GM18873 (cell line): ENCODE data around the gene ZNF516.

ENCODE experiments used
- ATAC-seq: cut with Tn5 transposase; IDR thresholded peaks from one replicate; pipeline ENCODE4 v1.9.1; 2021; ENCODE audit warnings: mild to moderate bottlenecking, moderate library complexity, moderate number of reproducible peaks; ENCODE audit not compliant: unreplicated experiment, low FRiP score

The ZNF516 gene

DNA sequence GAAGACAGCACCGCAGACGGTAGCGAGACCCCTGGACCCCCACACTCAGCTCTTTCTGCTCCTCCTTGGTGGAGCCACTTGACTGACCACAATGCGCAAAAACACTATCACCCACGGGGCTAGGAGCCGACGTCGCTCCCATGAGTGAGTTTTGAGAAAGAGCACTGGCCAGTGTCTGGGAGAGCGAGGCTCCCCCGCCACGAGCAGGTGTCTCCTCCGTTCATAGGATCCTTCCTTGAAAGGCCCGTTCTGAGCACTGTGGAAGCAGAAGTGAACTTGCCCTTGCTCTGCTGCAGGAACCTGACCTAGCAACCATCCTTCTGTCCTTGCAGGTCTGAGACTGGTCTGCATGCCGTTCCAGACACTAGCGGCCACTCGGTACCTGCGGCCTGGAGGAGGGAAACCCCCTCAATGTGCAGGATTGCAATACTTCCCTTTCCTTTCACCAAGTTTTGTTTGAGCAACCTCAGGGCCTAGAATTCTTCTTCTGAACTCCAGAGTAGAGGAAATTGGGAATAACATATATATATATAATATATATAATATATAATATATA lies 12.9 kb upstream of the ZNF516 start:
- no peak for ATAC-seq

- ATAC-seq = no peak
These were observed 12.1 kb upstream of the ZNF516 start for GRCh38 chr18:76506974-76507764.

DNA sequence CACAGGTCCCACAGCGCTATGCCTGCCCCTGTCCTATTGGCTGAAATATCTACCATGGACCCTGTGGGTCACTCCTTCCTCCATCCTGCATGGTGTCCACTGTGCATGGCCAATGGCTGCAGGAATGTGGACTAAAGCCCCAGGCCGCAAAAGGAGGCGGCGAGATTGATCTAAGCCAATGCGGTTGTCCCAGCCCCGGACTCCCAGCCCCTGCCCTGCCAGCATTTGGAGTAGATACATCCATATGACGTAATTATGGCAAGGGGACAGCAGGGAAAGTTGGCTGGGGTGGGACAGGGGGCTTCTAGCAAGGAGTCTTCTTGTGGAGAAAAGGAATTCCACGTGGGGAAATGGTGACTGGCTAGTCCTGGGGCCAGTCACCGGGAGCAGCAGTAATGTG lies 11.4 kb upstream of the ZNF516 start:
- no peak for ATAC-seq

DNA sequence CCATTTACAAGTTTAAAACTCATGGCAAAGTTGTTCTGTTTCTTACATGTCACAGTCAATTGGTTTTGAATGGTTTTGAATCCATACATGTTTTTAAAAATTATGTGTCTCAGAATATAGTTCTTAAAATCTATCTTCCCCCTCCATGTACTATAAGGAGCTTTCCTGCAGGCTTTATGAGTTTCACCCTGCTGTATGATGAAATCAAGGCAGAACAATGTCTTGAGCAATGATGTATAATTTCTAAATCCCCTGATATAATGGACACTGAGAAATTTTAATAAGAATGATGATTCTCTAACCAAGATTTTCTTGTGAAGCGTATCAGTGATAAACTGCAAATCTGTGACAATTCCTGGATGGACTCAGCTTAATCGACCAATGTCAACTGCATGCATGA lies 10.6 kb upstream of the ZNF516 start:
- ATAC-seq = no peak

DNA sequence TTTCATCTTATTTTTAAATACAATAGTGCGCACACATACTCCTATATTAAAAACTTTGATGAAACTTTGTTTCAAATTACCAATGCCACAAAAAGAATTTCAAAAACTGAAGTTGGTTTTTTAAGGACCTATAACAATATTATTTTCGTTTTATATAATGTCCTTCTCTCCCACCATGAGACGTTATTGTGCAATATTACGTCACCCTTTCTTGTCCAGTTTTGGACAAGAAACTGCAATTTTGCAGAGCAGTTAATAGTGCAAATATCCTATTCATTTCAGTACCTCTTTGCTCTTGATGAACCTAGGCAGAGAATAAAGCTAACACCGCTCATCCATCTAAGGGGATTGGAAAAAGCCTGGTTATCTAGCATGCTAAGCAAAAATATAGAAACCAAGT lies 9.7 kb upstream of the ZNF516 start:
- ATAC-seq = no peak

DNA sequence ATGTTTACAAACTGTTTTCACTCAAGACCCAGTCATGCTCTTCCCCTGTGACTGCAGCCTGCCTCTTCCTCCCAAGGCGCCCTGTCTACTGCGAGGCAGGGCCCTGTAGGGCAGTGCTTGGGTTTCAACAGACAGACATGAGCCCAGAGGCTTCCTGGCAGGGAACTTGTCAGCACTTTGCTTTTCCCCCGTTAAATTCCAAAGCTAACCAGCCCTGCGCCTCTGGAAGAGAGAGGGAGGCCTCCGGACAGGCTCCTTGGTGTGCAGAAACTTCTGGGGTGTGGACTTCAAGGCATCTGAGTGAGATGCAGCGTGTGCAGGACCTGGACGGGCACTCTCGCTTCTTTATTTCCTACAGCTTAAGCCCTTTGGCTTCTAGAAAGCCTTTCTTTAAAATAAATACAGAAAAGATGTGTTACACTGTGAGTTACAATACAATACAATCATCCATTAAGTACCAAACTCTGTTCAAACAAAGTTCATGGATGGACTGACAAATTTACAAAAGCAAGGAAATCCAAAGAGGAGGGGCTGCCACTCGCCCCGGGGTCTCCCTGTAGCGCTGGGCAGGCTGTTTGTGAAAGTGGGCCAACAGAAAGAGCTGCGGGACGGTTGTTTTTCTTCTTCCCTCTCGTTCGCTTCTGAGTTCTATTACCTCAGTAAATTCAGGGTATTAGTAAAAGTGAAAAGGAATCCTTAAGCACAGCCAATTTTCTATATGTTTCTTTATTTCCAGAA lies 8.8 kb upstream of the ZNF516 start:
- ATAC-seq = no peak

DNA sequence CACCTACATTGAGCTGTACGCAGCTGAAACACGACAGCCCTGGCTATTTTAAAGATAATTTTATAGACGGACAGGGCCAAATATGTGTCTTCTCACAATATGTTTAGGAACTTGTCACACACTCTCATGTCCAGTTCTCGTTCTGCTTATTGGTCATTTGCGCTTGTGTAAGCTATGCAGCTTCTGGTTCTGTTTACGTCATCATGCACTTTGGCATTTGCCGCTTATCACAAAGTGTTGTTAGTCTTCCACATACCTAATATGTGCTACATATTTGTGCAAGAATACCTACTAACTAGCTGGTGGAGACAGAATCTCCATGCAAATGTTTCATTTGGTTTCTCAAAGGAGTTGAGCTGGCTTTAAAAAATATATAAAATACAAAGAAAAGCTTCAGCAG lies 7.5 kb upstream of the ZNF516 start:
- no peak for ATAC-seq

- peak; percentile 92 for ATAC-seq
These were observed 4.7 kb upstream of the ZNF516 start for GRCh38 chr18:76499637-76500340.

DNA sequence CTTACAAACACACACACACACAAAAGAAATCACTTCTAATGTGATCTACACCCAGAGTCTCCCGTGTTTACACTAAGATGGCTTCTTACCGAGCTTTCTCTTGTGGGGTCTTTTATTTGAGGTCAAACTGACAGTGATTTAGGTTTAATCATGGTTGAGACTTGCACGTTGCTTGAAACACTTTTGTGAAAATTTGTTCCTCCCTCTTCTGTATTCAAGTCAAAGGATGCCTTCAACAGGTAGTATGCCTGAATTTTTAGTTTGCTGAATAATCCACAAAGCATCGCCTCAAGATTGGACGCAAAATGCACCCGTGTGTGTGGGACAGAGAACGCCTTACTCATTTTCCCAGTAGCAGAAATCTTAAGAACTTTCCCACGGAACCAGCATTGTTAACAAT lies 4.0 kb upstream of the ZNF516 start:
- ATAC-seq = no peak

DNA sequence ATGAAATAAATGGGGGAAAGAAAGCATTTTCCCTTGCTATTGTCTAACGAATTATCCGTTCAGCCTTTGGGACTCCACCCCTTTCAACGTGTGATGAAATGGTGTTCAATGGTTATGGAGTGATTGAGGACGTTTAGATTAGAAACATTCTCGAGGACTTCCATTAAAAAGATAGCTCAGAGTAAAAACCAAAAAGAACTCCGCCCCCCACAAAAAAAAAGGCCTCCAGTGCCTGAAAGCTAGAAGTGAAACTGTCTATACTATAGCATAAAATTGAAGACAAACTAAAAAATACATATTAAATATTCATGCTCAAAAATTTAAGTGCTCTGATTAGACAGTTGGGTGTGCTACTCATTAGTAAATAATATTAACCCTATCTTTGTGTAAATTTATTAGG lies 3.0 kb upstream of the ZNF516 start:
- no peak for ATAC-seq

- no peak for ATAC-seq
These were observed 2.0 kb upstream of the ZNF516 start for GRCh38 chr18:76497021-76497420.

GRCh38 chr18:76496194-76496890 lies 1.3 kb upstream of the ZNF516 start:
- ATAC-seq = no peak

GRCh38 chr18:76495435-76496193 lies 572 bp upstream of the ZNF516 start:
- ATAC-seq = no peak

GRCh38 chr18:76494231-76495005 lies 624 bp downstream of the ZNF516 start:
- ATAC-seq = no peak

DNA sequence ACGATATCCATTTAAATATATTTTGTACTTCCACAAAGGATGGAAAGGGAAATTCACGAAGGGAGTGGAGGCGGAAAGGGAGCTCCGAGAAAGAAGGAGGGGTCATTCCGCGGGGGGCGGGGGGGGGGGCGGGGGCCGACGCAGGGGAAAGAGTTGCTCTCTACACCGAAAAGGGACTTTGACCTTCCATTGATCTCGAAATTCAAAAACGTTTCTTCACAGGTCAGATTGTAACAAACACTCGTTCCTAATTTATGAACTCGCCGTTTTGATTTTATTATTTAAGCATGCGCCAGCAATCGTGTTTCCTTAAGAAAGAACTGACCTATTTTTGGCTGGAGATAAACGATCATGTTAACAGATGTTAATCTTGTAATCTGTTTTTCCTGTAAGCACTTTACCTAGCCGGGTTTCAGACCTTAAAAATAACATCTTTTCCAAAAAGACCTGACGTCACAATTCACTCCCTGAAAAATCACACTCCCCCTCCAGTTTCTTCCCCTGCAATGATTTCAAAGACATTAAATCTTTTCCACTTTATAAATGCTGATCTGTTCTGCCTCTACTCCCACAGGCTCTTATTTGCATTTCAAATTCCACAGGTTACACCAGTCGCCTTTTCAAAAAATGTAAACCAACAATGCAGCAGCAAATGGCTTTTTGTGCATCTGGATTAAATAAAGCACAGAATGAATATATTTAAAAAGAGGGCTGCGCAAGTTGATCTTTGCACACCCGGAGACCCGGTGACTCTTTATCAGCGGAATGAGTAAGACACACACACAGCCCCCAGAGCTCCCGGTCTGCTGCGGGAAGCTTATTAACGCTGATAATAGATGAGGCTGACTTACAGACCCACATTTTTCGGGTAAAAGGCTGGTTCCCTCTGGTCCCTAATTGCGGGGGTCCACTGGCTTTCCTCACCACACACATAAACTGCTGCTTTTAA lies 1.6 kb downstream of the ZNF516 start:
- ATAC-seq = peak; percentile 23

DNA sequence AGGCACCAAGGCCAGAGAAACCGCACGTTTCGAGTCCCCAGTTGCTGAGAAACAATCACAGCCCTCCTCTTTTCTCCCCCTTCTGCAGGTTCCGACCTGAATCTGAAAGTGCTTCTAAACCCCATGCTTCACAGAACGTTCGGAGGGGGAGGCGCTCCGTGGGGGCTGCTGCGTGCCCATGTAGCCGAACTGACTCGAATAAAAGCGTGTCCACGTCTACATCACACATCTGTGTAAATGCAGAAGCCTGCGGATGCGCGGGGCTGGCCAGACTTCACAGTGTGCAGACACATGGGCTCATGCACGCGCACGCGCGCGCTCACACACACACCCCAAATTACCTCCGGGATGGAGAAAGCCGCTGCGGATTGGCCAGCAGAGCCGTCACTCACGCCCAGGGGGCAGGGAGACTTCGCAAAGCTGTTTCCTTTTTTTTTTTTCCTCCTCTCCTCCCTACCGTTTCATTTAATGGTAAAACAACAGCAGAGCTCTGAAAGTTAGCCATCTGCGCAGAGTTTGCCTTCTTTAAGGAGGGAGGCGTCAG lies 2.3 kb downstream of the ZNF516 start:
- peak; percentile 86 for ATAC-seq

DNA sequence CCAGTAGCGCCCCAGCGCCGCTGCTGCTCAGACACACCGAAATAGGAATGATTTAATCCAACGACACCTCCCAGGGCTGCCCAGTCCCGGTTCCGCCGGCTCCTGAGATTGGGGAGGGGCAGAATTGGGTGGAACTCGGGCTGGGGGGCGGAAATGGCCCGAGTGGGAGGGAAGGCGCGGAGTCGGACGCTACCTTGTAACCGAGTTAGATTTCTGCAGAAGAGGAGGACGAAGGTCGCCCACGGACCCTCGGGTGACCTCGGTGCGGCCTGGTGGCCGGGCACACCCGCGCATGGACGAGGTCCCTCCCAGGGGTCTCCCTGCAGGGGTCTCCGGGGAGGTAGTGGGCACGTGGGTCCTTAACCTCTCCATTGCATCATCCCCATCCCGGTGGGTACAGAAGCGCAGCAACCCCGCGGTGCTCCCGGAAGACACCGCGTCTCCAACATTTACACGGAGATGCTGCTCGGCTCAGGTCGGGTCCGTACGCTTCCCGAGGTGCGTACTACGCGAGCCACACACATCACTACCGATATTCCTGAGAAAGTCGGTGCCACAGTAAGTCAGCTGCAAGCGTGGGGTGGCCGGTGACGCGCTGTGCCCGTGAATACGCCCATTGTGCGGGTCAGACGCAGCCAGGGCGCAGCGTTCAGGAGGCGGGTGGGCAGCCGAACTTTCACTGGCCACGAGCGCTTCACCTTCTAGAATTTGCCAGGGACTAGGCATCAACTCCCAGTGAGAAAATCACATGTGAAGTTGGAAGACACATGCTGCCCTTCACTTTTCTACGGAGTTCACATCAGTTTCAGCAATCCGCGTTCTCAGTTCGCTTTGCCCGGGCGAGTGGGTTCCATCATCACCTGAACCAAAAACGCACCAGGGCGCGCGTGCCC lies 3.0 kb downstream of the ZNF516 start:
- no peak for ATAC-seq
